Umbilical cord (tissue), 2 donors: ENCODE data around the gene NCS1. TPM values are rescaled to one million over a fixed set of nuclear protein-coding genes. Genes with fewer than 3 reads are reported as not detected.

Experiments
- DNase-seq: peaks from one replicate; pipeline ENCODE4 v3.0.0-alpha.2; 2015; ENCODE audit warnings: low spot score
- total RNA-seq: library from RNA; depleted of rRNA; stranded (reverse); fragments of >200 nt; gene quantifications from one replicate; pipeline ENCODE4 v1.2.3, GENCODE V29; 2014; ENCODE audit warnings: low replicate concordance; ENCODE audit not compliant: insufficient read depth

The NCS1 gene
- total RNA-seq, 1 donor from 2014 or later: 49.6 TPM

DNA sequence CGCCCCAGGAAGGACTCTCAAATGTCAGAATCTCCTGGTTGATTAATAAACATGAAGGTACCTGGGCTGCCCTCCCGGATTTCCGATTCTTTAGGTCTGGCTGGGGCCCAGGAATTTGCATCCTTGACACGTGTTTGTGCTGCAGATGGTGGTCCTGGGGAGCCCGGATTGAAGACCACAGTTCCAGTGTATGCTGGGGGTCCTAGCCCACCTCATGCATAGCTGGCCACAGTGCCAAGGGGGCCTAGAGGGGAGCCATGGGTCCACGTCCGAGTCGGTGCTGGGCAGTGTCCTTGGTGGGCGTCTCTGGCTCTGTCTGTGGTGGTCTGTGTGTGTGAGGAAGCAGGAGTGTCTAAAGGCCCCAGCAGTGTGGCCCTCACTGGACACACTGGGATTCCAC, 3.2 kb downstream of the NCS1 start:
- no peak for DNase-seq

DNA sequence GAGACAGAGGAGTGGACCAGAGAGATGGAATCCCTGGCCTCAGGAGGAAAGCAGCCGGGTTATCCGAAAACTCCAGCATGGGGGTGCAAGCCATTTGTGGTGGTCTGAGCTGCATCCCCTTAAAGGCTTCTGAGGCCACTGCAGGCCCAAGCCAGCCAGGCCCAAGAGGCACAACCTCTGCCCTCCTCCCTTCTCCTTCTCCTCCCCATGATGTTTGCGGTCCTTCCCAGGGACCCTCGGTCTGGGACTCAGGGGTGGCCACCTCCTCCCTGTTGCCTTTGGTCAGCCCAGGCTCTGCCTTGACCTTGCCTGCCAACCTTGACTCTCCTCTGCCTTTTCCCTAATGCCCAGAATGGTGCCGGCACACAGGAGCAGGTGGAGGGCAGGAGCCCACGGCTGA, 4.6 kb downstream of the NCS1 start:
- no peak for DNase-seq

DNA sequence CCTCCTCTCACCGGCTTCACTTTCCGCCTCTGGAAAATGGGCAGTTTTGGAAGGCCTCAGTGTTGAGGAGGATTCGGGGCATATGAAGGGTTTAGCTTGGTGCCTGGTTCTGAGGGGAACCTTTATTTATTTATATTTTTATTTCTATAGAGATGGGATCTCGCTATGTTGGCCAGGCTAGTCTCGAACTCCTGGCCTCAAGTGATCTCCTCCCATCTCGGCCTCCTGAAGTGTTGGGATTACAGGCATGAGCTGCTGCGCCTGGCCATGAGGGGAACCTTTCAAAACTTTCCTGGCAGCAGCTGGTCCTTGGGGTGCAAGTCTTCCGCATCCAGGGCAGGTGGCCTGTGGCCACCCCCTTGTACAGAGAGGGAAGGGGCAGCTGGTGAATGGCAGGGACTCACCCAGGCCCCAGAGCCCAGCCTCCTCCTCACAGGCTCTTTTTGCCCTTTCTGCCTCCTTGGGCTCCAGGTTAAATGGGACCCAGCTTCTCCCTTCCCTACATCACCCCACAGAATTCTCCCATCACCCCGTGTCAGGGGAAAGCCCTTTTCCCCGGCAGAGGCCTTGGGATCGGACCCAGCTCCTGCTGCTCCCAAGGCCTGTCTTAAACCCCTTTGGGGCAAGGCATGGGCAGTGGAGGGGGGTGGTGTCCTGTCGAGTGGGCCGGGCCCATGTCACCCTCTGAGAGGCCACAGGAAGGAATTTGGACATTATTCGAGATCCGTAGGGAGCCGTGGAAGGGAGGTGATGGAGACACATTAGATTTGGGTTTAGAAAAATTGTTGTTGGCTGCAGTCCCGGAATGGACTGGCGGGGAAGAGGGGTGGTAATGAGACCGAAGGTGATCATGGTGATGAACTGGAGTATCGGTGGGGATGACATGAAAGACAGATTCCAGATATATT, 5.9 kb downstream of the NCS1 start:
- DNase-seq: no peak

DNA sequence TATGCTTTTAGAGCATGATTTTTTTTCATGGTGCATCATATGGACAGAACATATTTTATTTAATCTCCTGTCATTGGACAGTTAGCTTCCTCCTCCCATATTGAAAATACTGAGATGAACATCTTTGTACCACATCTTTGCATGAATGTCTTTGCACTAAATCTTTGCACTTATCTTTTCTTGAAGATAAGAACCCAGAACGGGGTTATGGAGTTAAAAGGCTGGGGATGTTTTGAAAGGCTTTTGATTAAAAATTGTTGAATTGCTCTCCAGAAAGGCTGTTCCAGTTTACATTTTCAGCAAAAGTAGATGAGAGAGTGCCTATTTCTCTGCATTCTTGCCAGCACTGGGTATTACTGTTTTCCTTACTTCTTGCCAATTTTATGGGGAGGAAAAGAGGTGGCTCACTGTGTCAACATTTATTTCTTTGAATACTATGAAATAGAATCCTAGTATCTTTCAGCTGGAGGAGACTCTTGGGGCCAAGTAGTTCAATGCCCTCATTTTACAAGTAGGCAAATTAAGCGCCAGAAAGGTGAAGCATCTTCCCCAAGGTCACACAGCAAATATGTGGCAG, 7.2 kb downstream of the NCS1 start:
- DNase-seq: peak; percentile 85

DNA sequence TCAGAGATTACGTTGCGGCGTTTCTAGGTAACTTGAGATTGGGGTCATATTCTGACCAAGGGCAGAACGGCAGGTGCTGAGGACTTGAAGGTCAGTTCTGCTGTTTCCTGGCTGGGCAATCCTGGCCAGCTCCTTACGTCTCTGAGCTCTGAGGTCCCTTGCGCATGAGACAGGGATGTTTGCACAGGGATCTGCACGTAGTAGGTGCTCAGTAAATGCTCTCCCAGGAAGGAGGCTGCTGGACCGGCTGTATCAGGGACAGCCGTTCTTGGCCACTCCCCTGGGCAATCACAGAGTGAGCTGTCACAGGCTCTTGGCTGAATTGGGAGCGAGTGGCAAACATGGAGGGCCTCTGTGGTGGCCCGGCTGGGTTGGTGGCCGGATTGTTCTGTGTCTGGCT, 8.3 kb downstream of the NCS1 start:
- no peak for DNase-seq

DNA sequence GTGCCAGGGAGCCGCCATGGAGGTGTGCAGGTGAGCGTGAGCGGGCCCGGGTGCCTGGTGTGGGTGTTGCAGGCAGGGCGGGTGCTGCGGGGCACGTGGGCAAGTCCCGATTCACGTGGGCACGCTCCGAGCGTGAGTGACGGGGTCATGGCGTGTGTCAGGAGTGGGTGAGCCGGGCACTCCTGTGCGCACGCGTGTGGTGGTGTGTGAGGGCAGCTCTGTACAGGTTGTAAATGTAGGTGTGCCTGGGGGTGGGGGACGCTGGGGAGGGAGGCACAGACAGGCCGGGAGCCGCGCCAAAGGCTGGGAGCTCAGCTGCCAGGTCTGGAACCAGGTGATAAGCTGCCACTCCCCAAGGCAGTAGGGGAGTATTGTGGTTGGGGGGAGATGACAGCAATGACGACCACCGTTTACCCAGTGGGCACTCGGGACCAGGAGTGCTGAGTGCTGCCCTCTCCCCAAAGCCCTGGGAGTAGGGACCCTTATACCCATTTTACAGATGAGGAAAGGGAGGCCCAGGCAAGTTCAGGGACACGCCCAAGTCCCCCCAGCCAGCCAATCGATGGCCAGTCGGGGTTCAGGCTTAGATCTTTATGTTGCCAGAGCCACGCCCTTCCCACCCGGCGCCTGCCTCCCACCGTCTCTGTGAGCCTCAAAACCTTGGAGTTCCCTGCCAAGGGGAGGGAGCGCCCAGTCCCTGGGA, 9.6 kb downstream of the NCS1 start:
- no peak for DNase-seq

DNA sequence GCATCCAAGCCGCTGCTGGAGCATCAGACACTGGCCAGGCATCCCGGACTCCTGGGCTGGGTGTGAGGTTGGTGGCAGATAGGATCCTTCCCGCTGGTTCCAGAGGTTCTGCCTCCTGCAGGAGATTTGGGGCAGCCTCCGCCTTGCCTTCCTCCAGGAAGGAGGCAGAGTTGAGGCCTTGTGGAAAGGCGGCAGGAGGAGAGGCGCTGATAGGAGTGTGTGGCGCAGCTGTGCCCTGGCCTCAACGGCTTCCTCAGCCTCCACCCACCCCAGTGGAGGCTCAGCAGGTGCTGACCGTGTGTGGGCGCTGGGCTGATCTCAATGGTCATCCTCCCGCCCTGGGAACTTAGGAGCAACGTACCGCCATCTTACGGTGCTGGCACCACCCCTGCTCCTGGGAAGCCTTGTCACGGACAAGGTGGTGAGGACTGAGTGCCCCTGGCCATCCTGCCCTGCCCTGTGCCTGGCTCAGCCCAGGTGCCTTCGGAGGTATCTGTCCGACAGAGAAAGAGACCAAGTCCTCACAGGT, 10.2 kb downstream of the NCS1 start:
- DNase-seq: no peak

DNA sequence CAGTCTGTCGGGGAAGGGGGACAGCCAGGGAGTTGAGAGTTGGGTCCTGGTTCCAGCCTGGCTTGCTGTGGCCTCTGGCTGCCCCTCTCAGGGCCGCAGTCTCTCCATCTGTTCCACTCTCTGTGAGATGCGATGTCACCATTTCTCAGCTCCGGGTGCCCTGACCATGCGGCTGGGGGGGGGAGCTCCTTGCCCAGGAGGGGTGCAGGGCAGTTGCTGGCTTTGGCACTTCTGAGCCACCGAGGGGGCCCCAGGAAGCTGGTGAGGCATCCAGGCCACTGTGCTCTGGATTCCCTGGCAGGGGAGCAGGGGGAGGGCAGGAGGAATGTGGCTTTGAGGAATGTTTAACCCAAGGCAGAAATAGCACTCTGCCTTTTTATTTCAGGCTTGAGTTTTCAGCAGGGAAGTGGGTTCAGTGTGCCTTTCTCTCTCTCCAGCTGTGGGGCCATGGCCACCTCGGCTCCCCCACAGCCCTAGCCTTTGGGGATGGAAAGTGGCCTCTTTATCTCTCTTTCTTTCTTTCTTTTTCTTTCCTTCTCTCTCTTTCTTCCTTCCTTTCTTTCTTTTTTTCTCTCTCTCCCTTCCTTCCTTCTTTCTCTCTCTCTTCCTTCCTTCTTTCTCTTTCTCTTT, 11.0 kb downstream of the NCS1 start:
- DNase-seq: peak; percentile 81

DNA sequence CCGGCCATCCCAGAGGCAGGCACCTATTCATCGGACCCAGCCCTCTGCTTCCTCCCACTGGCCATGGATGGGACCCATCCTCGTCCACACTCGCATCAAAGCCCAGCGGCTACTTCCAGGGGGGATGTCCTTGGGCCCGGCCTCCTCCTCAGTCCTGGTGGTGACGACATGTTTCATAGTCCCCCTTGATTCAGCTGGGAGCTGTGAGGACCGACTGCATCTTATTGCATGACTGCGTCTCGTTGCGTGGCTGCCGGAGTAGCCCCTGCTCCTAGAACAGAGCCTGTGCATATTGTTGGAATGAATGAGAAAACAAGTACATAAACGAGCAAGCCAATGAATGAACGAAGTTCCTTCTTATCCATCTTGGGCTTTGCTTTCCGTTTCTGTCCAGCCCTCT, 12.8 kb downstream of the NCS1 start:
- no peak for DNase-seq

DNA sequence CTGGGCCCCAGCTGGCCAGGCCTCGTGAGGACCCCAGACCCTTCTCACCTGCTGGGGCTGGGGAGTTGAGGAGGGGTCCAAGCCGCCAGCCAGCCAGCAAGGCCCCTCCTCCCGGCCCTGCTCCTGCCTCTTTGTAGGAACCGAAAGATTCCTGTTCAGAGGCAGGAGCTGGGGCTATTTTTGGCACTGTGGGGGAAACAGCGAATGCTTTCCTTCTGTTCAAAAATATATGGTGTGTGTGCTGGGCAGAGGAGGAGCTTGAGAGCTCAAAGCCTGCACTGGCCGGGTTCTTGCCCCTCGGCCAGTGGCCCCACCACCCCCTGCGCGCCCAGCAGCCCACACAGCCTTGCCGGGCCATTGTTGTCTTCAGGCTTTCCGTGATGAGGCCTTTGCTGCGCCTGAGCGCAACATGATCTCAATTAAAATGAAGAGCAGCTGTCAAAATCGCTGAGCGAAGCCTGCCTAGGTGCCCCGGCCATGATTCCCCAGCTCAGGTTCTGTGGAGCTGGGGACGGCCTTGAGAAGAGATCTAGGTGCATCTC, 13.4 kb downstream of the NCS1 start:
- peak; percentile 82 for DNase-seq

DNA sequence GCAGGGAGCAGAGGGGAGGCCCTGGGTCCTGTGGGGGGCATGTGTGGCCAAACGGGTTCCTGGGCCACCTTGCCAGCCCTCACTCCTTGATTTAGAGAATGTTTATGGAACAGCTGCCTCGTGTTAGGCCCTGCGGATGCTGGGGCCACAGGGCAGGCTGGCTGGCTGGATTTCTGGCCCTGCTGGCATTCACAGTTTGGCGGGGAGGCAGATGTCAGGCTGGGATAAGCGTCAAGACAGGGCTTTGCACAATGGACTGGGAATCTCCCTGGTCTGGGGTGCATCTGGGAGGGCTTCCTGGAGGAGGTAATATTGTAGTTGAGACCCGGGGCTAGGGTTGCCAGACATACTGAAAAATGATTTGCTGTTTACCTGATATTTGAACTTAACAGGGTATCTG, 13.8 kb downstream of the NCS1 start:
- DNase-seq: no peak

DNA sequence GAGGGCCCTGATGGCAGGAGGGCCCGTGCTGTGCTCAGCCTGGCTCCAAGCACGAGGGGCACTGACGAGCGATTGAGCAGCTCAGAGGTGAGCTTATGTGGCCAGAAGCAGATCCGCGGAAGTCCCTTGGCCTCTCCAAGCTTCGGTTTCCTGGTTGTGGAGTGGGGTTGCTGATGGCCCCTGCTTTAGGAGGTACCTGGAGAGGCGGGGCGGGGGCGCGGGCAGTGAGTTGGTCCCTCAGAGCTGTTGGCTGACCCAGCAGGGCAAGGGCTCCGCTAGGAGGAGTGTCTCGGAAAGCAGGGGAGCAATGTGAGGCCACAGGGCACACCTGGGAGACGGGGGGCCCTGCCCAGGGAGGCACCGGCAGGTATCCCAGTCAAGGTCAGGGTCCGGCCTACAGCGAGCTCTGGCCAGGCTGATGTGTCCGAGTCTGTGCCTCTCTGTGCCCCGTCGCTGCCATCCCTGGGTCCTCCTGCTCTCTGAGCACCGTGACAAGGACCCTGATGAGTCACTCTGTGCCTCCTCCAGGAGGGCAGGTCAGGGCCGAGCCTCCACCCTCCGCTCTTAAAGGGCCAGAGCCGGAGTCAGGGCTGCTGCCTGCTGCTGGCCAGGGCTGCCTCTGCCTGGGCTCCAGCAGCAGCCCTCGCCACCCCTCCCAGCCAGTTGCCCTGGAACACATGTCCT, 14.8 kb downstream of the NCS1 start:
- DNase-seq: peak; percentile 52

DNA sequence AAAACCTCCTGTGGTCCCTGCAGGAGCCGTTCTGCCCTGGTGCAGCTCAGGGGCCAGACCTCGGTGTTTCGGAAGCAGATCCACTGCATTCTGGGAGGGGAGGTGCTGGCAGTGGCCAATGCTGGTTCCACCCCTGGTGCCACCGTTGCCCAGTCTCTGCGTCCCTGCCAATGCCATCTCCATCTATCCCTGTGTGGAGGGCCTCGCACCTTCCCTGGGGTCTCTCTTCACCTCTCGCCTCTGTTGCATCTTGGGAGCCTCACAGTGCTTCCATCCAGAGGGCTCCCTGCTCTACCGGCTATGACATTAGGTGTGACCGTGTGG, 15.3 kb downstream of the NCS1 start:
- DNase-seq: no peak

DNA sequence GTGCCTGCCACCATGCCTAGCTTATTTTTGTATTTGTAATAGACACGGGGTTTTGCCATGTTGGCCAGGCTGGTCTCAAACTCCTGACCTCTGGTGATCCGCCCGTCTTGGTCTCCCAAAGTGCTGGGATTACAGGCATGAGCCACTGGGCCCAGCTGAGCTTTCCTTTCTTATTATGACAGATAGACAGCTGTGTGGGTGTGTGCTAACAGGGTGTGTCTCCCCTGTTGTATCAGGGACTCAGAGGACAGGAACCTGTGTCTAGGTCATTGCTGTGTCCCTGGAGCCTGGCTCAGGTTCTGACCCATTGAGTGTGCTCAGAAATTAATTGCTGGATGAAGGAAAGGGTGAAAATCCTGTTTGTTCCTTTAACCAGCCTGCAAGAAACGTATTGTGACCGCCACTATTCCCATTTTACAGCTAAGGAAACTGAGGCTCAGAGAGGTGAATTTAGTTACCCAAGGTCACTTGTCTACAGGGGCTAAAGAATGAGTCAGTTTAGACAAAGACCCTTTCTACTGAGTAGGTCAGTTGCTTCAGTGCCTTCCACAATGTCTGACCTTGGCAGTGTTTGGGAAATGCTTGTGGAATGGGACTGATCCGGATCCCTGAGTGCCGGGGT, 16.8 kb downstream of the NCS1 start:
- DNase-seq: no peak

DNA sequence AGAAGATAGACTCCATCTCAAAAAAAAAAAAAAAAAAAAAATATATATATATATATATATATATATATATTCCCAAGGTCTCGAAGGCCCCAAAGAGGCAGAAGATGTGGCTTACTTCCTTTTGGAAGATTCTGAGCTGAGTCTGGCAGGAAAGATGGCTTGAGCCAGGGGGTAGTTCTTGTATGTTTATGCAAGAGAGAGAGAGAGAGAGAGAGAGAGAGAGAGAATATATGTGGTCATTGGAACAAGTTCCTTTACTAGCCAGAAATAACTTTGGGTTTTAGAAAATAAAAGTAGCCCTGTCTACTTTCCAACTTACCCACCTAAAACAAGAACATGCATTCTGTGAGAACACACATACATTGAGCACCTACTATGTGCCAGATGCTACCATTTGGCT, 17.6 kb downstream of the NCS1 start:
- peak; percentile 48 for DNase-seq

DNA sequence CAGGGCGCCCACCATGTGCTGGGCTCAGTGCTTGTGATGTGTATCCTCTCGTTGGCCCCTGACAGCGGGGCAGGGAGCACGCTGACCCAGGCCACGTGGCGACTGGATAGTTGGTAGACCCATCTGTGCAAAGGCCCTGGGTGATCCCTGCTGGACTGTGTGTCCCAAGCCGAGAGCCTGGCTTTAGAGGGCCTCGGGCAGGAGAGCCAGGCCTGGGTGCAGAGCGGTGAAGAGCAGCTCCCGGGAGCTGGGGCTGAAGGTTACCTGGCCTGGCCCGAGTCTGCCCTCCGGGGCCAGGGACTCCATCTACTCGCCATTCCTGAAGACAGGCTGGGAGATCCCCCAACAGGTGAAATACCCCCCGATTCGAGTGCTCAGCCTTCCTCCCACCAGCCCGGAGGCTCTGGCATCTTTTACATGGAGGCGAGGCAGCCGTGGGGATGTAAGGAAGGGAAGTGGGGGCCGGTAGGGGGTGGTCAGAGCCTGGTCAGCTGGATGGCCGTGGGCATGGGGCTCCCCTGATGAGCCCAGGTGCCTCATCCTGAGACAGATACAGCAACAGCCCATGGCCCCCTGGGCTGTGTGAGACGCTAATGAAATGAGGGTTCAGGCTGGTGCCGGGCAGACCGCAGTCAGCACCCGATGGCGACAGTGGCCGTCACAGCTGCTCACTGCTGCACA, 19.0 kb downstream of the NCS1 start:
- no peak for DNase-seq

DNA sequence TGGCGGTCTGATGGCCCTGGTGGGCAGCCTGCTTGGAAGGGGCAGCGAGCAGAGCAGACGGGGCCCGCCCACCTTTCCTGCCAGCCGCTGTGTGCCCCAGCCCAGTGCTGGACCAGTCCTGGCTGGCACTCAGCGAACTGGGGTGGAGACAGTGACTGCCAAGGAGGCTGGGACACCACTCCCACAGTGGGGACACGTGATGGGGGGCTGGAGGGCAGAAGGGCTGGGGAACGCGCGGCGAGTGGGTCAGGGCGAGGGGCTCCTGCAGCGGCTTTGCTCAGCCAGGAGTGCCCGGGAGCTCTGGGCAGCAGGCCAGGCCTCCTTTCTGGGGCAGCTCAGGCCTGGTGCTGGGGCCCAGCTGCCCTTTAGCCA, 19.5 kb downstream of the NCS1 start:
- DNase-seq: no peak

DNA sequence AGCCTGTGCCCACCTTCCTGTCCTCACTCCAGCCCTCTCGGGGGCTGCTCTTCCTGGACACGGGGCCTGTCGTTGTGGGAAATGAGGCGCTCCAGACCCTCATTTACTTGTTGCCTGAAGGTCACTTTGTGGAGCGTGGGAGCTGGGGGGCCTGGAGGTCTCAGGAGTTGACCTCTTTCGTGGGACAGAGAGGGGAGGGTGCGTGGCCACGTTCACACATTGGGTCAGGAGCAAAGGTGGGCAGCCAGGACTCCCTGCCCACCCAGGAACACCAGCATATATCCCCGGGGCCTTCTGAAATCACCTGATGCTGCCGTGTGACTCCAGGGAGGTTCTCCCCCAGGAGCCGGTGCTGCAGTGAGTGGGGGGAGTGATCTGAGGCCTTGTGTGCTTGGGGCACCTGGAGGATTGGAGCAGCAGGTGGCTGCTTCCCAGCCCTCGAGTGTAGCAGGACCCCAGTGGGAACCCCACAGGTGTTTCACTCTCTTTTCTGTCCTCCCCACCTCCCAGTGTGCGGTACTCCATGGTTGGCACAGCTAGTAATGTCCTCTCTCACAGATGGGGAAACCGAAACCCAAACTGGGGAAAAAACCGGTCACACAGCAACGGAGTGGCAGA, 20.3 kb downstream of the NCS1 start:
- no peak for DNase-seq

DNA sequence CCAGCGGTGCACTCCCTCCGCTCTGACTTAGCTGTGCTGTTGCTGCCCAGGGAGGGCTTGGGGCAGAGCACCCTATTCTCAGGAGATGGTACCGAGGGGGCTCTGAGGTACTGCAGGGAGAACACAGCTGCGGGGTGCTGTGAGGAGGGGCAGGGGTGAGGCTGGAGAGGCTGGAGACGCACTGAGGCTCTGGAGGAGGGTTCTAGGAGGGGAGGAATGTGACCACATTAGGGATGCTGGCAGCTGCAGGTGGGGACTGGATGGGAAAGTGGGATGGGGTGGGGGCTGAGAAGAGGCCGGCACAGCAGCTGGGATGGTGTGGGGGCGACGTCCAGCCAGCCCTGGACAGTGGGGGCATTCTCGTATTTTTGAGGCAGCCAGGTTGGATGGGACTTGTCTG, 20.9 kb downstream of the NCS1 start:
- no peak for DNase-seq
